Spleen (tissue), 11 donors: ENCODE data around the gene RASA3. TPM values are rescaled to one million over a fixed set of nuclear protein-coding genes. Genes with fewer than 3 reads are reported as not detected.

ENCODE experiments used
- DNase-seq: peaks from one replicate; pipeline ENCODE4 v3.0.0-alpha.2; 2020
- H3K27ac ChIP-seq, 8 donors: fragments of 200-600 bp; sonication (generic) in 7 of 8; 1 replicate in 4 of 8; 2 replicates in 4 of 8; pipeline versions ENCODE4 v1.5.0 to v1.8.0; 2016 to 2021; ENCODE audit warnings: inconsistent platforms in 4 of 8, mild to moderate bottlenecking in 4 of 8, moderate library complexity in 1 of 8
- H3K27me3 ChIP-seq, 7 donors: fragments of 200-600 bp; sonication (generic) in 6 of 7; replicated peaks in 1 of 7; 1 replicate in 4 of 7; 2 replicates in 3 of 7; pipeline versions ENCODE4 v1.5.0 to v1.8.0; 2016 to 2021; ENCODE audit warnings: inconsistent platforms in 3 of 7, mild to moderate bottlenecking in 1 of 7
- H3K36me3 ChIP-seq, 6 donors: fragments of 200-600 bp; sonication (generic) in 5 of 6; 1 replicate in 4 of 6; 2 replicates in 2 of 6; pipeline versions ENCODE4 v1.5.0 to v1.8.0; 2016 to 2021; ENCODE audit warnings: inconsistent platforms in 2 of 6
- H3K4me1 ChIP-seq, 6 donors: fragments of 200-600 bp; sonication (generic) in 5 of 6; 1 replicate in 3 of 6; 2 replicates in 3 of 6; pipeline versions ENCODE4 v1.5.0 to v1.8.0; 2016 to 2021; ENCODE audit warnings: inconsistent platforms in 3 of 6
- H3K4me3 ChIP-seq, 8 donors: fragments of 200-600 bp; sonication (generic) in 7 of 8; 1 replicate in 4 of 8; 2 replicates in 4 of 8; pipeline versions ENCODE4 v1.5.0 to v1.8.0; 2016 to 2021; ENCODE audit warnings: inconsistent platforms in 4 of 8, mild to moderate bottlenecking in 4 of 8, moderate library complexity in 2 of 8
- H3K9me3 ChIP-seq, 8 donors: fragments of 200-600 bp; sonication (generic) in 7 of 8; 1 replicate in 4 of 8; 2 replicates in 4 of 8; pipeline versions ENCODE4 v1.5.0 to v1.8.0; 2016 to 2021; ENCODE audit warnings: inconsistent platforms in 4 of 8
- CTCF ChIP-seq, 11 experiments: fragments of 200-600 bp in 7 of 11; fragments of 450-650 bp in 4 of 11; sonication (generic) in 4 of 11; IDR thresholded peaks in 8 of 11; conservative IDR thresholded peaks in 3 of 11; 1 replicate in 7 of 11; 2 replicates in 4 of 11; pipeline versions ENCODE4 v1.4.0 to v1.8.0; 2016 to 2021; ENCODE audit warnings: antibody characterized with exemption in 11 of 11, inconsistent platforms in 4 of 11, mild to moderate bottlenecking in 1 of 11
- POLR2A ChIP-seq, 3 donors: fragments of 450-650 bp; IDR thresholded peaks; one replicate each; pipeline ENCODE4 v1.5.1; 2017; ENCODE audit warnings: antibody characterized with exemption in 3 of 3, mild to moderate bottlenecking in 1 of 3
- POLR2AphosphoS5 ChIP-seq, 3 donors: sonication (generic); formaldehyde crosslinking; IDR thresholded peaks; one replicate each; pipeline ENCODE4 v1.5.1; 2017; ENCODE audit warnings: antibody characterized with exemption in 3 of 3
- WGBS, 5 donors: extraction: QIAGEN DNeasy Blood & Tissue Kit in 3 of 5; methylation state at CpG; one replicate each; pipeline versions ENCODE4 v1.1.5 to v1.1.7; 2013 to 2018; 5-methylcytosine and 5-hydroxymethylcytosine counted together
- intact Hi-C: fragments of 100-400 bp; cut with DNase I; formaldehyde crosslinking; loops from one replicate; pipeline ENCODE4 v1.15.0; 2023; ENCODE audit warnings: low total_unique reads
- polyA plus RNA-seq, 3 donors: library from polyadenylated mRNA; stranded (reverse); fragments of 200-250 nt; gene quantifications; one replicate each; pipeline ENCODE4 v1.2.1, GENCODE V29; 2013
- total RNA-seq, 7 donors: library from RNA; depleted of rRNA in 3 of 7; stranded (reverse); fragments of >200 nt in 3 of 7; fragmentation: NEBNext Ultra II Directional in 4 of 7; extraction: Animal tissue kit (Norgen Biotek cat#: 25700) in 4 of 7; gene quantifications; one replicate each; pipeline versions ENCODE4 v1.1.0 to v1.2.1, GENCODE V29; 2016 to 2021
- donor health status: healthy with polysubstance abuse.
- donor health status: DM: no; HTN: no; CAD: no; lungs with moderate emphysema.
- donor health status: DM: no; HTN: no; CAD: no.
- donor health status: Bipolar disorder and iron deficiency.
- donor health status: healthy.
- donor health status: DM: no; HTN: no; CAD: no.
- donor health status: DM: yes; HTN: yes; CAD: no.

RASA3 gene
- total and polyA plus RNA-seq, 10 donors, result 11.7 to 52.8 (median 47.7) TPM

DNA sequence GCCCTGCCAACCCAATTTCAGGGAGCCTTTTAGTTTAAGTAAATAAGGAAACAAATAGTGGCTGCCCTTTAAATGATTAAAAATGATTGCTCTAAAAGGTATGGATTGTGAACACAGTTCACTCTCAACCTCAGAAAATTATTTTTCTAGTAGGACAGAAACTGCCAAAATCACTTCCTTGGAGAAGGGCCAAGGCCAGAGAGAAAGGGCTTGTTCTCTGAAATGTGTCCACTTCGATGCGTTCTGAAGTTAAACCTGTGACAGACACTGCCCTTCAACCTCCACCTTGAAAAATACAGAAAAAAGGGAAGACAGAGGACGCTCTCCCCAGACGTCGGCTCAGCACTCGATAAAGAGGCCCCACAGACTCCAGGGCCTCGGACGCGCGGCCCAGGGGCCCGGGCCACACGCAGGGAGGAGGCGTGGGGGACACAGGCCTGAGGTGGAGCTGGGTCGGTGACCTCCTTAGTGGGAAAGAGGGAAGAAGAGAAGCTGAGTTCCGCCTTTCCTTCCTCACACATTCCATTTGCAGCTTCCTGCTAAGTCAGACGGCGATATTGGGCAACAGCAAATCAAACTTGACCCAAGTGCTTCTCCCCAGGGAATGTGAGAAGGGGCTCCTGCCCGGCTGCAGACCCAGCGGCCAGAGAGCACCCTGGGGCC is 63.6 kb downstream of the RASA3 start:
- WGBS, 5 donors, result 23 to 67% (median 48%) methylated on average over 19 of the region's 19 CpGs
- peak overlapping the region; percentile 43 to 96 (median 92) for H3K27ac ChIP-seq
- H3K4me3 ChIP-seq, result peak overlapping the region in 1 of 8 donors; percentile 50
- H3K9me3 ChIP-seq, result no peaks in the 10 kb centered on the region
- peaks cover 0 to 31% (median 11%) of the 10 kb centered on the region in 6 donors for H3K36me3 ChIP-seq
- peak; percentile 81 for DNase-seq
- peak in 2 of 3 donors; percentile 45 to 69 for TF ChIP-seq POLR2AphosphoS5 (IDR thresholded peaks at IDR 0.05)
- TF ChIP-seq POLR2A (IDR thresholded peaks at IDR 0.05), result no peak
- intact Hi-C loops, result no loop called here
- no peaks in the 10 kb centered on the region for H3K27me3 ChIP-seq
- peaks cover 51 to 56% (median 54%) of the 10 kb centered on the region in 6 donors for H3K4me1 ChIP-seq

- Histone ChIP-seq H3K4me1 (peaks cover 57 to 63% (median 61%) of the 10 kb centered on the region in 6 donors), H3K27ac (peak overlapping the region; percentile 43 to 96 (median 92)), H3K27me3 (no peaks in the 10 kb centered on the region), H3K4me3 (peak overlapping the region in 4 of 8 donors; percentile 1 to 50 (median 10)), H3K9me3 (no peaks in the 10 kb centered on the region), H3K36me3 (peaks cover 0 to 24% (median 8%) of the 10 kb centered on the region in 6 donors)
- no peak for DNase-seq
- WGBS, 5 donors, result 33 to 45% (median 34%) methylated on average over 22 to 24 of the region's 24 CpGs
- intact Hi-C loops, result no loop called here
- TF ChIP-seq POLR2A (IDR thresholded peaks at IDR 0.05), result no peak
- TF ChIP-seq POLR2AphosphoS5 (IDR thresholded peaks at IDR 0.05), result peak; percentile 65 to 78 (median 67)
These were observed 64.4 kb downstream of the RASA3 start for GRCh38 chr13:114067886-114068651.

DNA sequence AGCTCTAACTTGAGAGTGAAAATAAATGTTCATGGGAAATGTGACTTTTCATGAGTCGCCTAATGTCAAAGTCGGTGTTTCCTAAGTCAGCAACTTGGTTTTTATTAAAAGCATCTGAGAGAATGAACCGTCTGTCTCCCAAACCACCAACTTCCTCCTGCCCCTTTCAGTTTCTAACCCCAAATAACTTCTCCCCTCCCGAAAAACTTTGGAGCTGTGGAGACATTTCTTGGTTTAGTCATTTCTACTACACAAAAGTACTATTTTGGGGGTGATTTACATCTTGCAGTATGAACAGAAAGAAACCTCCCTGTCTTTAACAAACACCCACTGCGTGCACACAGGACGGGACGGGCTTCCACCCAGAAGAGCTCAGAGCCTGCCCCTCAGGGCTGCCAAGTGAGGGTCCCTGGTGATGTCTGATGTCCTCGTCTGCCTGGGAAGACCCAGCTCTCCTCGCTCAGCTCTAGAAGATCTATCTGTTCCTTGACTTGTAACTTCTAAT is 65.0 kb downstream of the RASA3 start:
- intact Hi-C loops, result no loop called here
- TF ChIP-seq POLR2A (IDR thresholded peaks at IDR 0.05), result peak in 1 of 3 donors; percentile 8
- TF ChIP-seq CTCF (IDR thresholded peaks at IDR 0.05 in 8 of 11, conservative IDR thresholded peaks at IDR 0.05 in 3 of 11), result no peak
- H3K4me1 ChIP-seq, result peaks cover 61 to 69% (median 67%) of the 10 kb centered on the region in 6 donors
- H3K36me3 ChIP-seq, result peaks cover 0 to 17% (median 6%) of the 10 kb centered on the region in 6 donors
- 20 to 27% (median 23%) methylated on average over 9 of the region's 9 CpGs for WGBS, 5 donors
- H3K27me3 ChIP-seq, result no peaks in the 10 kb centered on the region
- H3K9me3 ChIP-seq, result no peaks in the 10 kb centered on the region
- H3K27ac ChIP-seq, result peak overlapping the region; percentile 43 to 96 (median 92)
- DNase-seq, result no peak
- peak overlapping the region in 4 of 8 donors; percentile 1 to 50 (median 10) for H3K4me3 ChIP-seq

DNA sequence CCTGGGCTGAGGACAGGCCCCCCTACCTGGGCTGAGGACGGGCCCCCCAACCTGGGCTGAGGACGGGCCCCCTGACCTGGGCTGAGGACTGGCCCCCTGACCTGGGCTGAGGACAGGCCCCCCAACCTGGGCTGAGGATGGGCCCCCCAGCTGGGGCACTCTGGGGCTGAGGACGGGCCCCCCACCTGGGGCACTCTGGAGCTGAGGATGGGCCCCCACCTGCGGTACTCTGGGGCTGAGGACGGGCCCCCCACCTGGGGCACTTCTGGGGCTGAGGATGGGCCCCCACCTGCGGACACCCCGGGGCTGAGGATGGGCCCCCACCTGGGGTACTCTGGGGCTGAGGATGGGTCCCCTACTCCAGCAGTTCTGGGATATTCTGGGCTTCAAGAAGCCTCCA is 65.5 kb downstream of the RASA3 start:
- H3K27ac ChIP-seq, result peak overlapping the region; percentile 43 to 96 (median 92)
- no peaks in the 10 kb centered on the region for H3K27me3 ChIP-seq
- 22 to 68% (median 60%) methylated on average over 4 to 7 of the region's 7 CpGs for WGBS, 5 donors
- DNase-seq, result peak; percentile 79
- H3K4me1 ChIP-seq, result peaks cover 62 to 74% (median 70%) of the 10 kb centered on the region in 6 donors
- no peaks in the 10 kb centered on the region for H3K9me3 ChIP-seq
- peaks cover 0 to 13% (median 5%) of the 10 kb centered on the region in 6 donors for H3K36me3 ChIP-seq
- peak overlapping the region in 2 of 8 donors; percentile 17 to 50 for H3K4me3 ChIP-seq
- intact Hi-C loops, result no loop called here
- TF ChIP-seq POLR2A (IDR thresholded peaks at IDR 0.05) (no peak), CTCF (IDR thresholded peaks at IDR 0.05 in 8 of 11, conservative IDR thresholded peaks at IDR 0.05 in 3 of 11) (no peak), POLR2AphosphoS5 (IDR thresholded peaks at IDR 0.05) (no peak)
